OCI-LY1 (cell line): ENCODE measurements around the gene PFDN4.

Experiments used
- H2AFZ ChIP-seq: fragments of 200-600 bp; sonication (generic), shearing (Covaris generic); 2 replicates; pipeline ENCODE4 v1.6.0; 2014; ENCODE audit warnings: antibody characterized with exemption, mild to moderate bottlenecking, low read length
- H3F3A ChIP-seq: fragments of 200-600 bp; sonication (generic), shearing (Covaris generic); 2 replicates; pipeline ENCODE4 v1.6.0; 2014; ENCODE audit warnings: mild to moderate bottlenecking, antibody characterized with exemption, low read length, moderate library complexity; ENCODE audit not compliant: insufficient read depth
- H3K27ac ChIP-seq: fragments of 200-600 bp; sonication (generic); 2 replicates; pipeline ENCODE4 v1.5.1; 2014; ENCODE audit warnings: low read length, mixed run types, mild to moderate bottlenecking, low read depth; ENCODE audit not compliant: poor library complexity, severe bottlenecking
- H3K27me3 ChIP-seq: fragments of 200-600 bp; sonication (generic); 2 replicates; pipeline ENCODE4 v1.6.0; 2014; ENCODE audit warnings: antibody characterized with exemption, mild to moderate bottlenecking, low read length, moderate library complexity; ENCODE audit not compliant: insufficient read depth
- H3K36me3 ChIP-seq: fragments of 200-600 bp; sonication (generic); 2 replicates; pipeline ENCODE4 v1.6.1; 2014; ENCODE audit warnings: mild to moderate bottlenecking, antibody characterized with exemption, low read length, moderate library complexity, mixed read lengths; ENCODE audit not compliant: insufficient read depth
- H3K4me1 ChIP-seq: fragments of 200-600 bp; sonication (generic); 2 replicates; pipeline ENCODE4 v1.5.1; 2014; ENCODE audit warnings: mild to moderate bottlenecking, low read length, moderate library complexity; ENCODE audit not compliant: insufficient read depth, severe bottlenecking
- H3K4me2 ChIP-seq: fragments of 200-600 bp; sonication (generic), shearing (Covaris generic); 2 replicates; pipeline ENCODE4 v1.6.1; 2014; ENCODE audit warnings: low read length
- H3K4me3 ChIP-seq: fragments of 200-600 bp; sonication (generic); 2 replicates; pipeline ENCODE4 v1.5.1; 2014; ENCODE audit warnings: low read length, low read depth, mild to moderate bottlenecking, mixed read lengths; ENCODE audit not compliant: poor library complexity, severe bottlenecking
- H3K79me2 ChIP-seq: fragments of 200-600 bp; shearing (Covaris generic); 2 replicates; pipeline ENCODE4 v1.6.1; 2016; ENCODE audit warnings: mixed run types, low read length, mixed read lengths; ENCODE audit not compliant: insufficient read depth
- H3K9ac ChIP-seq: fragments of 200-600 bp; sonication (generic), shearing (Covaris generic); 2 replicates; pipeline ENCODE4 v1.6.1; 2014; ENCODE audit warnings: mild to moderate bottlenecking, low read length, mixed read lengths
- H3K9me2 ChIP-seq: fragments of 200-600 bp; sonication (generic), shearing (Covaris generic); 2 replicates; pipeline ENCODE4 v1.6.1; 2014; ENCODE audit warnings: low read depth, mild to moderate bottlenecking, low read length, mixed read lengths
- H3K9me3 ChIP-seq: fragments of 200-600 bp; shearing (Covaris generic); 2 replicates; pipeline ENCODE4 v1.6.1; 2014; ENCODE audit warnings: low read length, mixed read lengths
- H4K20me1 ChIP-seq: fragments of 200-600 bp; sonication (generic), shearing (Covaris generic); 2 replicates; pipeline ENCODE4 v1.6.0; 2016; ENCODE audit warnings: mild to moderate bottlenecking, low read length; ENCODE audit not compliant: insufficient read depth
- EZH2 ChIP-seq: fragments of 200-600 bp; sonication (generic), shearing (Covaris generic); IDR thresholded peaks from 2 replicates; pipeline ENCODE4 v1.8.0; 2017; ENCODE audit warnings: borderline replicate concordance, mixed run types, mild to moderate bottlenecking, antibody characterized with exemption, low read length, moderate library complexity, mixed read lengths
- TF ChIP-seq, protein P1 (sequence below): fragments of 200-600 bp; sonication (generic), shearing (Covaris generic); IDR thresholded peaks from 2 replicates; pipeline ENCODE4 v1.5.1; 2017; ENCODE audit warnings: mild to moderate bottlenecking, antibody characterized with exemption, low read length, moderate library complexity, mixed read lengths

The PFDN4 gene

GRCh38 chr20:54267483-54268003, 59.7 kb downstream of the PFDN4 start:
- Histone ChIP-seq H3K4me1 (no peaks in the 10 kb centered on the region), H3K9ac (no peak overlapping the region), H3F3A (no peaks in the 10 kb centered on the region), H4K20me1 (no peaks in the 10 kb centered on the region), H3K27ac (no peak overlapping the region), H2AFZ (no peak overlapping the region), H3K27me3 (no peaks in the 10 kb centered on the region), H3K4me2 (no peak overlapping the region), H3K9me2 (no peaks in the 10 kb centered on the region), H3K36me3 (no peaks in the 10 kb centered on the region), H3K79me2 (no peaks in the 10 kb centered on the region), H3K4me3 (no peak overlapping the region), H3K9me3 (no peaks in the 10 kb centered on the region)
- no peak for TF ChIP-seq EZH2
- TF ChIP-seq, protein P1, sequence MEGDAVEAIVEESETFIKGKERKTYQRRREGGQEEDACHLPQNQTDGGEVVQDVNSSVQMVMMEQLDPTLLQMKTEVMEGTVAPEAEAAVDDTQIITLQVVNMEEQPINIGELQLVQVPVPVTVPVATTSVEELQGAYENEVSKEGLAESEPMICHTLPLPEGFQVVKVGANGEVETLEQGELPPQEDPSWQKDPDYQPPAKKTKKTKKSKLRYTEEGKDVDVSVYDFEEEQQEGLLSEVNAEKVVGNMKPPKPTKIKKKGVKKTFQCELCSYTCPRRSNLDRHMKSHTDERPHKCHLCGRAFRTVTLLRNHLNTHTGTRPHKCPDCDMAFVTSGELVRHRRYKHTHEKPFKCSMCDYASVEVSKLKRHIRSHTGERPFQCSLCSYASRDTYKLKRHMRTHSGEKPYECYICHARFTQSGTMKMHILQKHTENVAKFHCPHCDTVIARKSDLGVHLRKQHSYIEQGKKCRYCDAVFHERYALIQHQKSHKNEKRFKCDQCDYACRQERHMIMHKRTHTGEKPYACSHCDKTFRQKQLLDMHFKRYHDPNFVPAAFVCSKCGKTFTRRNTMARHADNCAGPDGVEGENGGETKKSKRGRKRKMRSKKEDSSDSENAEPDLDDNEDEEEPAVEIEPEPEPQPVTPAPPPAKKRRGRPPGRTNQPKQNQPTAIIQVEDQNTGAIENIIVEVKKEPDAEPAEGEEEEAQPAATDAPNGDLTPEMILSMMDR: no peak

DNA sequence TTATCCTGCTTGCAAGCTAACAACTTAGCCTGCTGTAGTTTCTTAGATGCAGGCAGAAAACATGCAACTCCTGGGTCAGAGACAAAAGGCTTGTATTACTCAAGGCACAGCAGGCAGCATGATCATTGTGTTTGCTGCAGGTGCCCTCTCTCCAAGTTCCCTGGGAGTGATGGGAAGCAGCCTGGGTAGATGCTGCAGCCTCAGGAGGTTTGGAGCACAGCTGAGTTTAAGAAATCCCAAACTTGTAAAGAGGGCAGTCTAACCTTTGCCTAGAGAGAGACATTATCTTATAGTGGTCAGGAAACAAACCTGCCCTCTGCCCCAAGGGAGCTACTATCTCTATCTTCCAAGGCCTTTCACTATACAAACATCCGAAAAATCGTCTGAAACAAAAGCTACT, 61.1 kb downstream of the PFDN4 start:
- Histone ChIP-seq H3K9ac (no peak overlapping the region), H2AFZ (no peak overlapping the region)

More for the DNA sequence above, 61.1 kb downstream of the PFDN4 start:
- Histone ChIP-seq H3K9me3 (no peaks in the 10 kb centered on the region), H3K4me1 (no peaks in the 10 kb centered on the region), H3K4me2 (no peak overlapping the region), H3F3A (no peaks in the 10 kb centered on the region), H4K20me1 (no peaks in the 10 kb centered on the region), H3K4me3 (no peak overlapping the region), H3K36me3 (no peaks in the 10 kb centered on the region), H3K27me3 (no peaks in the 10 kb centered on the region), H3K79me2 (no peaks in the 10 kb centered on the region), H3K27ac (no peak overlapping the region), H3K9me2 (no peaks in the 10 kb centered on the region)
- TF ChIP-seq, protein P1: no peak
- no peak for TF ChIP-seq EZH2
